DND-41 (cell line): Measurements from ENCODE around the gene NFATC2.

Experiments
- EZH2 ChIP-seq: IDR thresholded peaks from 3 replicates; pipeline ENCODE4 v1.6.1; 2012; ENCODE audit warnings: borderline replicate concordance, low read depth, mild to moderate bottlenecking, moderate library complexity, low read length, inconsistent platforms; ENCODE audit not compliant: severe bottlenecking
- TF ChIP-seq, protein P1 (sequence below): IDR thresholded peaks from 2 replicates; pipeline ENCODE4 v1.5.1; 2012; ENCODE audit warnings: borderline replicate concordance, low read length, moderate library complexity, mild to moderate bottlenecking; ENCODE audit not compliant: poor library complexity, severe bottlenecking; ENCODE audit errors: extremely low read depth

- TF ChIP-seq, protein P1, sequence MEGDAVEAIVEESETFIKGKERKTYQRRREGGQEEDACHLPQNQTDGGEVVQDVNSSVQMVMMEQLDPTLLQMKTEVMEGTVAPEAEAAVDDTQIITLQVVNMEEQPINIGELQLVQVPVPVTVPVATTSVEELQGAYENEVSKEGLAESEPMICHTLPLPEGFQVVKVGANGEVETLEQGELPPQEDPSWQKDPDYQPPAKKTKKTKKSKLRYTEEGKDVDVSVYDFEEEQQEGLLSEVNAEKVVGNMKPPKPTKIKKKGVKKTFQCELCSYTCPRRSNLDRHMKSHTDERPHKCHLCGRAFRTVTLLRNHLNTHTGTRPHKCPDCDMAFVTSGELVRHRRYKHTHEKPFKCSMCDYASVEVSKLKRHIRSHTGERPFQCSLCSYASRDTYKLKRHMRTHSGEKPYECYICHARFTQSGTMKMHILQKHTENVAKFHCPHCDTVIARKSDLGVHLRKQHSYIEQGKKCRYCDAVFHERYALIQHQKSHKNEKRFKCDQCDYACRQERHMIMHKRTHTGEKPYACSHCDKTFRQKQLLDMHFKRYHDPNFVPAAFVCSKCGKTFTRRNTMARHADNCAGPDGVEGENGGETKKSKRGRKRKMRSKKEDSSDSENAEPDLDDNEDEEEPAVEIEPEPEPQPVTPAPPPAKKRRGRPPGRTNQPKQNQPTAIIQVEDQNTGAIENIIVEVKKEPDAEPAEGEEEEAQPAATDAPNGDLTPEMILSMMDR = no peak
- TF ChIP-seq EZH2 = no peak
Observed at GRCh38 chr20:51497542-51498467, 44.7 kb downstream of the NFATC2 start.
